Fibroblast of mammary gland (primary cell): ENCODE measurements around the gene DNASE1L3.

ENCODE experiments used
- DNase-seq: peaks from one replicate; pipeline ENCODE4 v3.0.0-alpha.2; 2010; ENCODE audit warnings: low read depth
- H3K4me3 ChIP-seq: 2 replicates; pipeline ENCODE4 v1.5.1; 2011; ENCODE audit warnings: low read depth, mild to moderate bottlenecking, low read length, moderate library complexity; ENCODE audit not compliant: control insufficient read depth
- TF ChIP-seq, protein P1 (sequence below): conservative IDR thresholded peaks from 2 replicates; pipeline ENCODE4 v1.5.1; 2011; ENCODE audit warnings: low read depth, low read length, inconsistent platforms; ENCODE audit not compliant: control insufficient read depth, insufficient read depth

Gene DNASE1L3

GRCh38 chr3:58210761-58211460, at the start of gene DNASE1L3:
DNASE1L3 (minus strand) TSS chr3:58210972; CDS start chr3:58210906, 66 bp downstream.
- TF ChIP-seq, protein P1, sequence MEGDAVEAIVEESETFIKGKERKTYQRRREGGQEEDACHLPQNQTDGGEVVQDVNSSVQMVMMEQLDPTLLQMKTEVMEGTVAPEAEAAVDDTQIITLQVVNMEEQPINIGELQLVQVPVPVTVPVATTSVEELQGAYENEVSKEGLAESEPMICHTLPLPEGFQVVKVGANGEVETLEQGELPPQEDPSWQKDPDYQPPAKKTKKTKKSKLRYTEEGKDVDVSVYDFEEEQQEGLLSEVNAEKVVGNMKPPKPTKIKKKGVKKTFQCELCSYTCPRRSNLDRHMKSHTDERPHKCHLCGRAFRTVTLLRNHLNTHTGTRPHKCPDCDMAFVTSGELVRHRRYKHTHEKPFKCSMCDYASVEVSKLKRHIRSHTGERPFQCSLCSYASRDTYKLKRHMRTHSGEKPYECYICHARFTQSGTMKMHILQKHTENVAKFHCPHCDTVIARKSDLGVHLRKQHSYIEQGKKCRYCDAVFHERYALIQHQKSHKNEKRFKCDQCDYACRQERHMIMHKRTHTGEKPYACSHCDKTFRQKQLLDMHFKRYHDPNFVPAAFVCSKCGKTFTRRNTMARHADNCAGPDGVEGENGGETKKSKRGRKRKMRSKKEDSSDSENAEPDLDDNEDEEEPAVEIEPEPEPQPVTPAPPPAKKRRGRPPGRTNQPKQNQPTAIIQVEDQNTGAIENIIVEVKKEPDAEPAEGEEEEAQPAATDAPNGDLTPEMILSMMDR: no peak
- no peak within 1 kb of the TSS for H3K4me3 ChIP-seq
- peak; percentile 41 for DNase-seq

DNA sequence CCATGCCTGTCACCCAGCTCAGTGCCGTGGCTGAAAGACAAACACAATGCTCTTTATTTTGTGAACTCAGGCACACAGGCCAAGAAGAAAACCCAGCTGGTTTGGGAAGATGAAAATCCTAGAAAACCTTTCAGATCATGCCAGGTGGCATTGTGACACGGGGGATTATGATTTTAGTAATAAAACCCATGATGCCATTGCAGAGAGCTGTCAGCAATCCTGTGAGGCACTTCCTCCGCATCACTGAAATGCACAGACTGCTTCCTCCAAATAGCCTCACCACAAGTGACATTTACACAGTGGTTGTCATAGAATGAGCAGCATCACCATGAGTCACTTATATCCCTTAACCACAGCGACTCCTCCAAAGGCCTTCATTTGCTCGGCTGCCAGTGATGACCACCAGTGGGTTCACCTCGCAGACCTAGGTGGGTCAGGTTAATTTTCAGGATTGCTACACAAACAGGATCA, 49.5 kb upstream of the DNASE1L3 start:
- DNase-seq: peak; percentile 81
- no peak overlapping the region for H3K4me3 ChIP-seq
- TF ChIP-seq, protein P1: no peak

GRCh38 chr3:58258392-58259055, 47.8 kb upstream of the DNASE1L3 start:
- DNase-seq: no peak
- no peak overlapping the region for H3K4me3 ChIP-seq
- TF ChIP-seq, protein P1: no peak

- TF ChIP-seq, protein P1: no peak
- no peak for DNase-seq
- no peak overlapping the region for H3K4me3 ChIP-seq
Observed at GRCh38 chr3:58256511-58256910, 45.7 kb upstream of the DNASE1L3 start.

GRCh38 chr3:58256061-58256460, 45.3 kb upstream of the DNASE1L3 start:
- no peak for DNase-seq
- no peak overlapping the region for H3K4me3 ChIP-seq
- TF ChIP-seq, protein P1: no peak

GRCh38 chr3:58254144-58254543, 43.4 kb upstream of the DNASE1L3 start:
- no peak for DNase-seq
- TF ChIP-seq, protein P1: no peak
- H3K4me3 ChIP-seq: no peak overlapping the region
